NOMO-1 treated with DMSO at 0.1 percent for 48 hours (cell line): ENCODE measurements around the gene MGAT5.

ENCODE experiments used
- DNase-seq: peaks from one replicate; lab custom pipeline; 2025; ENCODE audit not compliant: unreplicated experiment; lab: John Stamatoyannopoulos, UW

MGAT5 gene, protein sequence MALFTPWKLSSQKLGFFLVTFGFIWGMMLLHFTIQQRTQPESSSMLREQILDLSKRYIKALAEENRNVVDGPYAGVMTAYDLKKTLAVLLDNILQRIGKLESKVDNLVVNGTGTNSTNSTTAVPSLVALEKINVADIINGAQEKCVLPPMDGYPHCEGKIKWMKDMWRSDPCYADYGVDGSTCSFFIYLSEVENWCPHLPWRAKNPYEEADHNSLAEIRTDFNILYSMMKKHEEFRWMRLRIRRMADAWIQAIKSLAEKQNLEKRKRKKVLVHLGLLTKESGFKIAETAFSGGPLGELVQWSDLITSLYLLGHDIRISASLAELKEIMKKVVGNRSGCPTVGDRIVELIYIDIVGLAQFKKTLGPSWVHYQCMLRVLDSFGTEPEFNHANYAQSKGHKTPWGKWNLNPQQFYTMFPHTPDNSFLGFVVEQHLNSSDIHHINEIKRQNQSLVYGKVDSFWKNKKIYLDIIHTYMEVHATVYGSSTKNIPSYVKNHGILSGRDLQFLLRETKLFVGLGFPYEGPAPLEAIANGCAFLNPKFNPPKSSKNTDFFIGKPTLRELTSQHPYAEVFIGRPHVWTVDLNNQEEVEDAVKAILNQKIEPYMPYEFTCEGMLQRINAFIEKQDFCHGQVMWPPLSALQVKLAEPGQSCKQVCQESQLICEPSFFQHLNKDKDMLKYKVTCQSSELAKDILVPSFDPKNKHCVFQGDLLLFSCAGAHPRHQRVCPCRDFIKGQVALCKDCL

GRCh38 chr2:134253804-134254203 lies at the start of gene MGAT5:
TSS of gene MGAT5 (plus strand) at chr2:134254072. CDS start at chr2:134254404, 332 bp downstream.
- peak; percentile 49 for DNase-seq

GRCh38 chr2:134205087-134205486 lies 48.8 kb upstream of the MGAT5 start:
- no peak for DNase-seq

- DNase-seq: peak; percentile 60
Measured at GRCh38 chr2:134206031-134206430, 47.8 kb upstream of the MGAT5 start.

- no peak for DNase-seq
Measured at GRCh38 chr2:134206573-134206972, 47.3 kb upstream of the MGAT5 start.

- DNase-seq: peak; percentile 8
Measured at GRCh38 chr2:134207589-134208209, 46.2 kb upstream of the MGAT5 start.

GRCh38 chr2:134208825-134209224 lies 45.0 kb upstream of the MGAT5 start:
- peak; percentile 46 for DNase-seq

DNA sequence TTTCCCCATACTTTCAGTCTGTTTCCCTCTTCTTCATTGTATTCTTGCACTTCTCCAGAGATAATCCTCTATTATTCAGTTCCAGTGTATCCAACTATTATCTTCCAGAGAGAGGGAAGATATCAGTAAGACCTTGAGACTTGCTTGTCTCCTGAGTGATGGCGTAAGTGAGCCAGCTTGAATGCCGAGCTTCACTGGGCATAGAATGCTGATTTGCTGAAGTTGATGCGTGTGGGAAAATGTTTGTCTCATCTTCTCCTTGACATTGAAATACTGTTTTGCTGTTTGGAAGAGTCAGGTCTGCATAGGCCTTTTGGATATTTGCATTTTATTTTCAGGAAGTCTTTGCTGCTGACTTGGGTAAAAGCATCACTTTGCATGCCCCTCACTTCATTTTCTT lies 41.1 kb upstream of the MGAT5 start:
- DNase-seq: no peak

GRCh38 chr2:134216152-134216829 lies 37.6 kb upstream of the MGAT5 start:
- DNase-seq: no peak

- no peak for DNase-seq
Measured at GRCh38 chr2:134217351-134217750, 36.5 kb upstream of the MGAT5 start.

DNA sequence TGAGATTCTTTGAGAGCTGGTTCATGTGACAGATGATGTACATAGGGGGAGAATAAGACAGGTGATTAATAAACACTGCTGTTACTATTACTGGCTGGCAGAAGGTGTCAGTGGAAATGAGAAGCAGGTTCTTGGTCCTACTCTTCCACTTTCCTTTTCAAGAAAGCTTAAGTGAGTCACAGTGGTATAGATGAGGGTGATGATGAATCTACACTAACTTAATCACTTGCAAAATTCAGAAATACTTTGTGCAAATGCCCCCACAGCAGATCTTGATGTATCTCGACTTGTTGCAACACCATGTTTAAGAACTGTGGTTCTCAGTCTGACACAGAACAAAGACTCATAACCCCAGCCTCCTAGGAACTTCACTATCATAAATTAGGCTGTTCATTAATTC lies 35.9 kb upstream of the MGAT5 start:
- DNase-seq: peak; percentile 60

DNA sequence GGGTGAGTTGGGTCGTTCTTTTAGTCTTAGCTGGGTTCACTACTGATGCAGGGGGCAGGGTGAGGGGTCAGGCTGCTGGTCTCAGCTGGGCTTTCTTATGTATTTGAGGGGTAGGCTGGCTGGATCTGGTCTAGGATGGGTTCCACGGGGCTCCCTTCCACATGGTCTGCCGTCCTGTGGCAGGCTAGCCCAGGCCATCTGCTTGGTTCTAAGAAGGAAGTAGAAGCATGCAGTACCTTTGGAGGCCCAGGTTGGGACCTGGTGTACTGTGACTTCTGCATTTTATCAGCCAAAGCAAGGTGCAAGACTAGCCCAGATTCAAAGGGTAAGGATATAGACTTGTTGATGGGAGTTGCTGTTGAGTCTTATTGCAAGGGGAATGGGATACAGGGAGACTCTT lies 35.5 kb upstream of the MGAT5 start:
- peak; percentile 20 for DNase-seq

- DNase-seq: peak; percentile 14
Measured at GRCh38 chr2:134218930-134219658, 34.8 kb upstream of the MGAT5 start.

GRCh38 chr2:134220344-134220974 lies 33.4 kb upstream of the MGAT5 start:
- peak; percentile 43 for DNase-seq

- DNase-seq: no peak
Measured at GRCh38 chr2:134224005-134224404, 29.9 kb upstream of the MGAT5 start.

DNA sequence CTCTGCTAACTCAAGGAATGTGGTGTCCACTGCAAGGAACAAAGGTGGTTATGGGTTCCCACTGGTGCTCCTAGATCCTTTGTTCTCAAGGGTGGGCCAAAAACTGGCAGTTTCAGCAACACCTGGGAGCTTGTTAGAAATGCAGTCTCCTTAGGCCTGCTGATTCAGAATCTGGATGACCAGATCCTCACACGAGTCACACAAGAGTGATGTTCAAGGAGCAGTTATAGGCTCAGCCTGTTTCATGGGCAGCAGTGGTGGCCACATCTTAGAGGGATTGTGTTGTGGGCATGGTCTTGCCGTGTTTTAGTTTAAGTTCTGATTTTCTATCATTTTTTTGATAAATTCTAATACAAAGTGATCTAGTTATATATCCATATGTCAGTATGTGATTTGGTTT lies 28.7 kb upstream of the MGAT5 start:
- DNase-seq: no peak

- no peak for DNase-seq
Measured at GRCh38 chr2:134225841-134226240, 28.0 kb upstream of the MGAT5 start.

DNA sequence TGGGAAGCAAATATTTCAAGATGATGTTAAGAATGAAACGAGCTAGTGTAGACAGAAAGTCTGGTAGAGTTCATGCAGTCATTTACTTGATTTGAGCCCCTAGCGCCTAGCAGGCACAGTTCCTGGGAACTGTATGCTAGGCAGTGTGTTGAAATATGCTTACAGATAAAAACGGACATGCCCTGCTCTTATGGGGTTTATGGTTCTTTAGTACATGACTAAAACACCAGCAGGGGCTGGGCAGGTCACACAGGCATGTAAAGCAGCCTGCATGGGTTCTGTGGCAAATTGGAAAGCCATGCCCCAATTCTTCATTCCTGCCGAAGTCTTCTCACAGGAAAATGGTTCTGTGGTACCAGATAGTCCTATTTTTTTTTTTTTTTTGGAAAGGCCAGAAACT lies 27.3 kb upstream of the MGAT5 start:
- no peak for DNase-seq

DNA sequence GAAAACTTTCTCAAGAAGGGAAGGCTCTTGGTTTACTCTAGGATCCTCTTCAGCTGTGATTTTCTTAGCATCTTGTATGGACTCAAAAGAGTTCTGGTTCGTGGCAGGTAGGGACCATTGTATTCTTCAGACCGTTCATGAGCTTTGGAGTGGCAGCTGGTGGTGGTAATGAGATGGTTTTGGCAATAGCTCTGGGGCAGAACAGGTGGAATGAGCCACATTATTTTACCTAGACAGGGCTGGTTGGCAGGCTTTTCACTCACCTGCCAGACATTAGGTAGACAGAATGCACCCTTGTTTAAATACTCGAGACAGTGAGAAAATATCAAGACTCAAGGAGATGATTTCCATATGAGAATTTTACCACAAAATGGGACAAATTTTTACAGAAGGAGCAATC lies 26.2 kb upstream of the MGAT5 start:
- DNase-seq: no peak

GRCh38 chr2:134228493-134228903 lies 25.4 kb upstream of the MGAT5 start:
- DNase-seq: no peak

DNA sequence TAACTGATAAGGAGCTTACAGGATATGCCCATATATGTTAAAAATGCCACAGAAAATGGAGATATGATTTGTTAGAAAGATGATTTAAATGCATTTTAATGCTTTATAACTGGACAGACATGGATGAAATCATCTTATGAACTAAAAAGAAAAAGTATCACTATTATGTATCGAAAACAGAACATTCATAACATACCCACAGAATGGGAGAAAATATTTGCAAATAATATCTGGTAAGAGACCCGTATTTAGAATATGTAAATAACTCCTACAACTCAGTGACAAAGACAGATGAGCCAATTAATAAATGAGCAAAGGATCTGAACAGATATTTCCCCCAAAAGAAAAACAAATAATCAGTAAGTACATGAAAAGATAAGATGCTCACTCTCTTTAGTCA lies 24.3 kb upstream of the MGAT5 start:
- no peak for DNase-seq
